Retinal pigment epithelial cell (primary cell): ENCODE results near the gene SLC46A3.
A peak's percentile ranks its signal among the peaks of the same experiment; 100 is the strongest.

ENCODE experiments used
- DNase-seq: peaks from one replicate; pipeline ENCODE4 v3.0.0-alpha.2; 2010; ENCODE audit warnings: low read depth
- H3K4me3 ChIP-seq: 2 replicates; pipeline ENCODE4 v1.5.1; 2011; ENCODE audit warnings: mild to moderate bottlenecking, low read length, control low read depth, moderate library complexity
- TF ChIP-seq, protein P1 (sequence below): conservative IDR thresholded peaks from 2 replicates; pipeline ENCODE4 v1.5.1; 2011; ENCODE audit warnings: low read depth, low read length, control low read depth, inconsistent platforms

SLC46A3 gene, protein sequence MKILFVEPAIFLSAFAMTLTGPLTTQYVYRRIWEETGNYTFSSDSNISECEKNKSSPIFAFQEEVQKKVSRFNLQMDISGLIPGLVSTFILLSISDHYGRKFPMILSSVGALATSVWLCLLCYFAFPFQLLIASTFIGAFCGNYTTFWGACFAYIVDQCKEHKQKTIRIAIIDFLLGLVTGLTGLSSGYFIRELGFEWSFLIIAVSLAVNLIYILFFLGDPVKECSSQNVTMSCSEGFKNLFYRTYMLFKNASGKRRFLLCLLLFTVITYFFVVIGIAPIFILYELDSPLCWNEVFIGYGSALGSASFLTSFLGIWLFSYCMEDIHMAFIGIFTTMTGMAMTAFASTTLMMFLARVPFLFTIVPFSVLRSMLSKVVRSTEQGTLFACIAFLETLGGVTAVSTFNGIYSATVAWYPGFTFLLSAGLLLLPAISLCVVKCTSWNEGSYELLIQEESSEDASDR

DNA sequence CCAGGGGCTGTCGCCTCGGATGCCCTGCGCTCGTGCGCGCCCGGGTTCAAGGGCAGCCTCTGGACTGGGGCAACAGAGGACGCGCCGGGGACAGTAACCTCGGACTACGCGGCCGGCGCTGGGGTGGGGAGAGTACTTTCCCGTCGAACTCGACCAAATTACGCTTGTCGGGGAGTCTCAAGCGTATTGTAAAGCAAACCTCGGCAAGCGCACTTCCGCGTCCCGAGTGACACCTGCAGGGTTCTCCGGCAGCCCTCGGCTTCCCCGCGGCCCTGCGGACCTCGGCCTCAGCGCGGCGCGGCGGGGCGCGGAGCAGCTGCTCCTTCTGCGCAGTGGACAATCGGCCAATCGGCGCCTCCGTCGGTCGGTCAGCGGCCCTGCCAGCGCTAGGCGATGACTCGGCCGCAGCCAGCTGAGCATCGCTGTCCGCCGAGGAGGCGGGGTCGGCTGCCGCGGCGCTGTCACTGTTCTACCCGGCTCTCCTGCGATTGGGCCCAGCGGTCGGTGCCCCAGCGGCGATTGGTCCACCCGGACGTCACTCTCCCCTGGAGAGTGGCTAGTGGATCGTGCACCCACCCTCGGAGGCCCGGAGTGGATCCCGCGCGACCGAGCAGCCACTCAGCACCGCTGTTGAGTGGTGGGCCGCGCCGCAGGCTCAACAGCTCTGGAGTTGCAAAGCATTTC lies at the start of gene SLC46A3:
SLC46A3 (minus strand) TSS at position 428 of the 684 bp plus-strand sequence. CDS start 972 bp downstream, outside the sequence.
- TF ChIP-seq, protein P1, sequence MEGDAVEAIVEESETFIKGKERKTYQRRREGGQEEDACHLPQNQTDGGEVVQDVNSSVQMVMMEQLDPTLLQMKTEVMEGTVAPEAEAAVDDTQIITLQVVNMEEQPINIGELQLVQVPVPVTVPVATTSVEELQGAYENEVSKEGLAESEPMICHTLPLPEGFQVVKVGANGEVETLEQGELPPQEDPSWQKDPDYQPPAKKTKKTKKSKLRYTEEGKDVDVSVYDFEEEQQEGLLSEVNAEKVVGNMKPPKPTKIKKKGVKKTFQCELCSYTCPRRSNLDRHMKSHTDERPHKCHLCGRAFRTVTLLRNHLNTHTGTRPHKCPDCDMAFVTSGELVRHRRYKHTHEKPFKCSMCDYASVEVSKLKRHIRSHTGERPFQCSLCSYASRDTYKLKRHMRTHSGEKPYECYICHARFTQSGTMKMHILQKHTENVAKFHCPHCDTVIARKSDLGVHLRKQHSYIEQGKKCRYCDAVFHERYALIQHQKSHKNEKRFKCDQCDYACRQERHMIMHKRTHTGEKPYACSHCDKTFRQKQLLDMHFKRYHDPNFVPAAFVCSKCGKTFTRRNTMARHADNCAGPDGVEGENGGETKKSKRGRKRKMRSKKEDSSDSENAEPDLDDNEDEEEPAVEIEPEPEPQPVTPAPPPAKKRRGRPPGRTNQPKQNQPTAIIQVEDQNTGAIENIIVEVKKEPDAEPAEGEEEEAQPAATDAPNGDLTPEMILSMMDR = no peak
- peak; percentile 88 for DNase-seq
- peak within 1 kb of the TSS; percentile 70 for H3K4me3 ChIP-seq

DNA sequence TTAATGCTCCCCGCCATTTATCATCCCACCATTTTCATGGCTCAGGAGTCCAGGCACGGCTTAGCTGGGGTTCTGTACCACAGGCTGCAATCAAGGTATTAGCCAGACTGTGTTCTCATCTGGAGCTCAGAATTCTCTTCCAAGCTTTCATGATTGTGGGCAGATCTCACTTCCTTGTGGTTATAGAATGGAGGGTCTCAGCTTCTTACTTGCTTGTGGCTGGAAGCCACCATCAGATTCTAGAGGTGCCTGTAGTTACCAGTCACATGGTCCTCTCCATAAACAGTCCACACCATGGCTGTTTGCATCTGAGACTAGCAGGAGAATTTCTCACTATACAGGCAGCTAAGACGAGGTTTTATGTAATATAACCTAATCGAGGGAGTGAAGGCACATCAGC lies 45.1 kb upstream of the SLC46A3 start:
- H3K4me3 ChIP-seq = no peak overlapping the region
- DNase-seq = no peak
- TF ChIP-seq, protein P1 = no peak

DNA sequence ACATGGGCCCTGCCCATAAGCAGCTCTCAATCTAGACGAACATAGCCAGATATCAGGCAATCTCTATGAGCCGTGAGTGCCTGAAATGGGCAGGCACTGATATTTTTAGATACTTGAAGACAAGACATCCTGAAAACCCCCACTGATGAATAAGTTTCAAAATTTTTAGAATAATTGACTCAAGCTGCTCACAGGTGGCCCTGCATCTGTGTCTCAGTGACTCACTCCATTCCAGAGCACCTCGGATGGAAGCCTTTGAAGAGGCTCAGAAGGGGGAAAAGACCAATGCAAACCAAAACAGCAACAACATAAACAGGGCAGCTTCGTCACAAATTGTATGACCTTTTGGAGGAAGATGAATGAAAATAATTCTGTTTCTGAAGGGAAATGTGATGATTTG lies 42.8 kb upstream of the SLC46A3 start:
- DNase-seq = no peak

DNA sequence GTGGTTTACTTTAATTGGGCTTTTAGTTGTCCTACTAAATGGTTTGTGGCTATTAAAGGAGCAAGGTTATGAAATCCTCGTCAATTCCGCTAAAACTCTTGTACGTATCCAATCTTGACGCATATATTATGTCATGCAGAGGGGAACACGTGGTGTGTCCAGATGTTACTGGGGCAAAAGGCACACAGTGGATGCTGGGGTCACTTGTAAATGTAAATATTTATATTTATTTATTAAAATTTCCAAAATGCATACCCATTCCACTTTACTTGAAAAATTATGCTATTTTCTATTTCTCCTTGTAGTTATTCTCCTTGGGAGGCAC lies 36.7 kb upstream of the SLC46A3 start:
- no peak for DNase-seq
- TF ChIP-seq, protein P1 = no peak
- H3K4me3 ChIP-seq = no peak overlapping the region

More for the DNA sequence above, 42.8 kb upstream of the SLC46A3 start:
- H3K4me3 ChIP-seq = no peak overlapping the region
- TF ChIP-seq, protein P1 = no peak

DNA sequence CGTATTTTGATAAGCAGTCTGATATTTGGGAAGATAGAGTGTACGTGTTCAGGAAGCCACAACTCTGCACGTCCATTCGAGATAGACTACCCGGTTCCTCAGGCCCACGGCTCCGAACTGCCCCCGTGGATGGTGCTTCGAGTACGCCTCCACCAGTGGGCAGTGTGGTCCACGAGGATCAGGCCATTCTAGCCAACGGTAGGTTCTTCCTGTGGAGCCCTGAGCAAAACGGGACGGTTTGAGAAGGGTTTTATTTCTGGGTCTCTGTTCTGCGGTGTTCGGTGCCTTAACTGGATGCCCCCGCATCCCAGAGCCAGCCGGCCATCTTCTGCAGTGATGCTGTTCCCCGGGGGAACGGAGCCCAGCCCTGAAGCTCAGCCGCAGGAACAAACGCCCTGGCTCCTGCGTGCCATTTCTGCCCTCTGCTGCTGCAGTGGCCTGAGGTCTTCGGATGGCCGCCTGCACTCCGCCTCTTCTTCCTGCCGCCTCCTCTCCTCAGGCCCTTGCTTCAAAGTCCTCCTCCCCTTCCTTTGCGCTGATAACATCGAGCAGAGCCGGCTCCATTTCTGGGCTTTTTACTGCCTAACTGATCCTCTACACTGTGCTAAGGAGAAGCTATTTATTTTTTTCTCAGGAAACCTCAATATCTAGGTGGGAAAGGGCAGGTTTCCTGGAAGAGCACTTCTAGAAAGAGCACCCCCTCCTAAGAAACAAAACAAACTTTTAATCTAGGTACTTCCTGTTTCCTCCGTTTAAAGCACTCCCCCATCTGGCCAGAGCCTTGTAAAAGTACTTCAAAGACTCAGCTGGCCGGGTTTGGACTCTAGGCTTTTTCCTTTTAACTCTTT lies 36.2 kb upstream of the SLC46A3 start:
- TF ChIP-seq, protein P1 = no peak
- H3K4me3 ChIP-seq = no peak overlapping the region
- no peak for DNase-seq

DNA sequence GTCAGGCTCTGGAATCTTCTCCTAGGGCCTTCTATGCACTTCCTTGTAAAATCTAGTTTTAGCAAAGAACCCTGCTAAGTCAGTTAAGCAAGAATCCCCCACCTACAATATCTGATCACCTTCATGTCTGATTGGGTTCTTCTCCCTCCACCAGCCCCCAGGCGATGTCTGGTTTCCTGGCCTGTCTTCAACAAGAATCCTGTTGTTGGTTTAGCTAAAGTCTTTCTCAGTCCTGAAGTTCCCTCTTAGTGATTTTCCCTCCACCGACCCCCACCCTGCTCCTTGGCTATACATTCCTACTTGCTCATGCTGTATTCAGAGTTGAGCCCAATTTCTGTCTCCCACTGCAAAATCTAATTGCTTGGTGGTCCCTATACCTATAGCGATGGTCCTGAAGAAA lies 35.2 kb upstream of the SLC46A3 start:
- no peak for DNase-seq
- TF ChIP-seq, protein P1 = no peak
- H3K4me3 ChIP-seq = no peak overlapping the region
